Measurements from ENCODE around the gene PTTG1IP.

Gene PTTG1IP

GRCh38 chr21:44909719-44910118 is 36.2 kb upstream of the PTTG1IP start:
- no peak for DNase-seq (ENCODE audit: low read depth)

GRCh38 chr21:44908908-44909307 is 35.4 kb upstream of the PTTG1IP start:
- no peak for DNase-seq (ENCODE audit: low read depth)

- DNase-seq (ENCODE audit: low read depth) = no peak
Measured at GRCh38 chr21:44907966-44908895, 34.7 kb upstream of the PTTG1IP start.

GRCh38 chr21:44907225-44907965 is 33.9 kb upstream of the PTTG1IP start:
- no peak for DNase-seq (ENCODE audit: low read depth)

GRCh38 chr21:44905728-44906090 is 32.2 kb upstream of the PTTG1IP start:
- DNase-seq (ENCODE audit: low read depth) = no peak

- no peak for DNase-seq (ENCODE audit: low read depth)
Measured at GRCh38 chr21:44905016-44905727, 31.7 kb upstream of the PTTG1IP start.

- no peak for DNase-seq (ENCODE audit: low read depth)
Measured at GRCh38 chr21:44904141-44904923, 30.8 kb upstream of the PTTG1IP start.

- no peak for DNase-seq (ENCODE audit: low read depth)
Measured at GRCh38 chr21:44903689-44904088, 30.2 kb upstream of the PTTG1IP start.

- no peak for DNase-seq (ENCODE audit: low read depth)
Measured at GRCh38 chr21:44903050-44903685, 29.7 kb upstream of the PTTG1IP start.

- no peak for DNase-seq (ENCODE audit: low read depth)
Measured at GRCh38 chr21:44902268-44903049, 29.0 kb upstream of the PTTG1IP start.

- DNase-seq (ENCODE audit: low read depth) = no peak
Measured at GRCh38 chr21:44901391-44902074, 28.0 kb upstream of the PTTG1IP start.

GRCh38 chr21:44900559-44901251 is 27.2 kb upstream of the PTTG1IP start:
- DNase-seq (ENCODE audit: low read depth) = no peak

GRCh38 chr21:44899768-44900558 is 26.5 kb upstream of the PTTG1IP start:
- no peak for DNase-seq (ENCODE audit: low read depth)

- DNase-seq (ENCODE audit: low read depth) = no peak
Measured at GRCh38 chr21:44898851-44899767, 25.6 kb upstream of the PTTG1IP start.

GRCh38 chr21:44898011-44898488 is 24.6 kb upstream of the PTTG1IP start:
- DNase-seq (ENCODE audit: low read depth) = no peak

GRCh38 chr21:44897326-44898010 is 24.0 kb upstream of the PTTG1IP start:
- no peak for DNase-seq (ENCODE audit: low read depth)
